GM19372 (cell line): Measurements from ENCODE around the gene FSD1L.
A peak's percentile ranks its signal among the peaks of the same experiment; 100 is the strongest.

Experiments
- ATAC-seq: cut with Tn5 transposase; IDR thresholded peaks from one replicate; pipeline ENCODE4 v1.9.1; 2021; ENCODE audit warnings: mild to moderate bottlenecking, low read depth, moderate library complexity; ENCODE audit not compliant: unreplicated experiment

FSD1L gene

DNA sequence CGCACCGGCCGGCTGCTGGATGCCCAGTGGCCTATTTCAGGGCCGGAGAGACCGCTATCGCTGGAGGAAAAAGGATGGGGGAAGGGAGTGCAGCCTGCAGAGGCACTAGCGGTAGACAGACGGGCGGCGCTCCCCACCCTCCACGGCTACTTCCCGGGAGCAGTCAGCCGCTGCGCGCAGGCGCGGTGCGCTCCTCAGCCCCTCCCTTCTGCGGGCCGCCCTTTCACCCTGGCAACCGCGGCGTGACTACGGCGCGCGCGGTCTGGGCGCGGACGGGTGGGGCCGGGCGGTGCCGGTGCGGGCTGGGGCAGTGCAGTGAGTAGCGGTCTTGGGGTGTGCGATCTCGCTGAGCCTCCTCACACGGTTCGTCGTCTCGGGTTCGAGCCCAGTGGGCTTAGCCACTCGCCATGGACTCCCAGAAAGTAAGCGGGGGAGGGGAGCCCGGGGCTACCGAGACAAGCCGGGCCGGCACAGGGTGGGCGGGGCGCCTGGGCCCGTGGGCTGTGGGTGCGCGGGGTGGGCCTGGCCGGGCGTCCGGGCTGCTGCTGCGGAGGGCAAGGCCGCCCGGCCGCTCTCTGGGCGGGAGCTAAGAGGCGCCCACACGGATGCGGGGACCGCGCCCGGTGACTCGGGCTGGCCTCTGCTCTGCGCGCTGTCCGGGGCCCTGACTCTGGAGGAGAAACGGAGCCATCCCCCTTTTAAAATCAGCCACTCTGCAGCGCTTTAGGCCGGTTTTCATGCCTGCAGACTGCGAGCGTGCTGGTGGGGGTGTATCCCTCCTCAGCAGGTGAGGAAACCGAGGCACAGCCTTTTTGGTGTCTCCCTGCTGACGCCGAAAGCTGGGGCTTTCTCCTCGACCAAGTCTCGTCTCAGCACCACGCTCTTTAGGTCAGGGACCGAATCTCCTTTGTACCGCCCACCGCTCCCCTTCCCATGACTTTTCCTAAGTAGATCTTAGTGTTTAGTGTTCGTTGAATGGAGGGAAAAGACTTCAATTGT, at the start of gene FSD1L:
Gene FSD1L (plus strand): TSS at position 221 of the 999 bp plus-strand sequence. CDS start 187 bp downstream, at position 408.
- ATAC-seq: peak; percentile 89

- no peak for ATAC-seq
These were observed 48.7 kb upstream of the FSD1L start for GRCh38 chr9:105399117-105399516.

GRCh38 chr9:105401651-105402050, 46.2 kb upstream of the FSD1L start:
- no peak for ATAC-seq

- ATAC-seq: no peak
These were observed 44.1 kb upstream of the FSD1L start for GRCh38 chr9:105403552-105404248.

DNA sequence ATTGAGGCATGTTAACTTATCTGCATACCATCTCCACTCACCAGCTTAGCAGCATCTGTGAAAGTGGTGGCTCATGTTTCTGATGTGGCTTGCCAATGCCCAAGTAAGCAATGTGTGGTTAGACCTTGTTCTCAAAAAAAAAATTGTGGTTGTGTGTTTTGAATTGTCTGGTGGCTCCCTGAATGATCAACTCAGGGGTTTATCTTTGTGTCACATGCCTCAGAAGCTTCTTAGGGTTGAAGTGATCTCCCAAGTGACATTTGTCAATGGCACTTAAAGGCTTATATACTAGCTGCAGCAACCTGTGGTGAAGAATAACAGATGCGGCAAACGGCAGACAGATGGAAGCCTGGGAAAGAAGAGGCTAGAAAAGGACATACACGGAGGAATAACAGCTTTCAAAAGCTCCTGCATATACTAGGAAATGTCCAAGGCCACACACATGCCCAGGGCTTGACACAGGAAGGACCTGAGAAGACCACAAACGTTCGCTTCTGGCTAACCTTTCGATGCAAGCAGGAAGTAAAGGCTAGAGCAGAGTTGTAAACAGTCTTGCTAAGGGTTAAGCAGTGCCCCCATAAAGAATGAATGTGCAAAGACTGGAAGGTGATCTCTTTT, 42.2 kb upstream of the FSD1L start:
- peak; percentile 83 for ATAC-seq

- ATAC-seq: no peak
These were observed 41.5 kb upstream of the FSD1L start for GRCh38 chr9:105406369-105406768.

DNA sequence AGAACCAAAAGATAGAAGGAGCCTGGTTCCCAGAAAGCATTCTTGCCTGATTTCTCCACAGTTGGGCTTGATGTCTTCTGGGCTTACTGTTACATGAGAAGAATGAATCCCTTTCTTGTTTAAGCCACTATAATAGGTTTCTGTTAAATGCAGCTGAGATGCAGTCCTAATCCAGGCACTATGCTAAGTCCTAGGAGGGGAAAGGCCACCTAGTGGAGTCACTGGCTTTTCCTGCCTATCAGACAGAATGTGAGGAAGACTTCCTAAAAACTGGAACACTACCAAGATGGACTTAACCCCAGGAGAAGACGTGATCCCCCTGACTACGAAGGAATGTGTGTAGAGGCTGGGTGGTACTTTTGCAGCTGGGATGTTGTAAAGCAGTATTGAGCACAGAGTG, 34.3 kb upstream of the FSD1L start:
- ATAC-seq: no peak

DNA sequence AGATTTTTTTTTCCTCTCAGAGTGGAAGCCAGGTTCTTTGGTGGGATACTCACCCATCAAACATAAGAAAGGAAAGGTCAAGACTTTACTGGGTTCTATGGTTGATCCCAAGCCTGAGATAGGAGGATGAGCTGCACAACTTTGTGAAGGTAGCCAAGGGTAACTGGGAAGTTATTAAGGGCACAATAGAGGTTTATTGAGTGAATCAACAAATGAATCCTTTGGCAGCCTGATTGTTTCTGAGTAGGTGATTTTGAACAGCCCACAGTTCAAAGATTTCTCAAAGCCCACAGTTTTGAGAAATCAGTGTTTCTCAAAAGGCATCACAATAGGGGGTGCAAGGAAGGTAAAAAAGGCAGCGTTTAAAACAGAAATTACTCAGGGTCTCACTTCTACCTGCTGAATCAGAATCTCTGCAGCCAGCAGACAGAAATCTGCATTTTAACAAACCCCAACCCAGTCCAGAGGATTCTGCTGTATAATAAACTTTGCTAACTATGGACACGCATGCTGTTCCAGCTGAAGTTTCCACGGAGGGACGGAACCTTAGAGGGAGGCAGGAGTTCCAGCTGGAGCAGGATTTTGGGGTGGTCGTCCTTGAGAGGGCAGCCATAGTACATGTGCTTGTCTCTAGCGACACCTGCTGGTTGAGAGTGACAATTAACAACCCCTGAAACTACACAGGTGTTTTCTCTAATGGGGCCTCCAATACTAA, 32.7 kb upstream of the FSD1L start:
- ATAC-seq: peak; percentile 52

- ATAC-seq: no peak
These were observed 32.2 kb upstream of the FSD1L start for GRCh38 chr9:105415662-105415980.

- ATAC-seq: peak; percentile 57
These were observed 31.0 kb upstream of the FSD1L start for GRCh38 chr9:105416840-105417239.

DNA sequence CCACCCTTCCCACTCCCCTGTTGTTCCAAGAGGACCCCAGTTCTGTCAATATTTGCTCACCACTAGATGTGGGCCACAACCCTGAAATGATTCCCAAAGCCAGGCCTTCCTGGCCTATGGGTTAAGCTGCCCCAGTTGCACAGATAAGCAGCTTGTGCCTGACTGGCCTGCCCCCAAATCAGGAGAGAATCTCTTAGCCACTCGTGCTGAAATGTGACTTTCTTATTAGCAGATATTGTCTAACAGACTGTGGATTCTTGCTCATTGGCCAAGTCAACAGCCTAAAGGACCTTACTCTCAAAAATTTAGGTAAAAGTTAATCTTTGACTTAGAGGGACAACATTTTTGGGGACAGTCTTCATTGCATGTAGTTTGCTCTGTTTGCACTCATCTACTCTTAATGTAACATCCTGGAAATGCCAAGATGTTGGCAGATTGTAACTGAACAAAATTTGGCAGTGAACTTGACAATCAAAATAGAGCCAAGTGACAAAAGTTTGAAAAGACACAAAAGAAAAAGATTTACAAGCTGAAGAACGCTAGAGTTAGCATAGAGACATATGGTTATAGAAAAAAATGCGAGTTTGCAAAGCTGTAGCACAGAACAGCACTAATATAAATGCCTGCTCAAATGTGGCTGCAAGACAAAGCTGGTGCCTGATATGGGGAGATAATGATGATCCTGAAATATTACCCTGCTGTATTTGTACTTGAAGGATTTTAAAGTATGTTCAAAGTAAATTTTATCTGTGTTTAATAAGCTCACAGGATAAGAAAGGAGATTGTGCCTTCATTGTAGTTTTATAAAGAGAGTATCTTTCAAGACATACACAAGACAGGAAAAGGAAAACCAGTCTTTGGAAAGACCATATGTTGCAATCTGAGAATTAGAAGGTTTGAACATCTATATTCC, 29.0 kb upstream of the FSD1L start:
- ATAC-seq: no peak

- no peak for ATAC-seq
These were observed 27.8 kb upstream of the FSD1L start for GRCh38 chr9:105419816-105420597.

- no peak for ATAC-seq
These were observed 26.7 kb upstream of the FSD1L start for GRCh38 chr9:105421154-105421553.

DNA sequence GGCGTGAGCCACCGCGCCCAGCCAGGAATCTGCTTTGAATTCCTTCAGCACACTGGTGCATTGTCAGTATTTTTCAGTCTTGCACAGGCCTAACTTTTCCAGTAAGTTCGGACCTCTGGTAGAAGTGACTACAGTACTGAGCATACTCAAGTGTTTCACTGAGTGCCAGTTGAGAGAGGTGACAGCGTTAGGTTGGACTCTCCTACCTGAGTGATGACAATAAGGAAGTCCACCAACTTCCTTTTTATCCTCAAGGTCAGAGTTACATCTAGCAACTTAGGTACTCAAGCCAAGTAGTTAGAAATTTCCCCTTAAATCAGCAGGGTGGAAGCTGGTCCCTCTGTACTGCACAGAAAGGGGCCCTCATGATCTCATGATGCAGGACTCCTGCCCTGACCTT, 26.0 kb upstream of the FSD1L start:
- no peak for ATAC-seq

GRCh38 chr9:105425816-105426433, 21.9 kb upstream of the FSD1L start:
- peak; percentile 71 for ATAC-seq

DNA sequence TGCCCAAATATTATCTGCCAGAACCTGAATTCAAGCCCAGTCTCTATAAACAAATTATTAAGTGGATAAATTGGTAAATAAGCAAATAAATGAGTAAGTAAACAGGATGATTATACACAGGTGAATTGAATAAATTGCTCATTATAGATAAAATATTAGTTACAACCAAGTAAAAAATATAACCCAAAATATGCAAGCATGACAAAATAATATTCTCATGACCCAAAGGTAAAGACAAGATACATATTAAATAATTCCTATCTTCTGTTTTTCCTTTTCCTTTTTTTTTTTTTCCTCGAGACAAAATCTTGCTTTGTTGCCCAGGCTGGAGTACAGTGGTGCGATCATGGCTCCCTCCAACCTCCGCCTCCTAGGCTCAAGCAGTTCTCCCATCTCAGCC, 21.2 kb upstream of the FSD1L start:
- no peak for ATAC-seq

- ATAC-seq: no peak
These were observed 16.2 kb upstream of the FSD1L start for GRCh38 chr9:105431424-105432246.
